ENCODE data around the gene ATP2B2.

Gene ATP2B2

GRCh38 chr3:10493202-10493589, 12.2 kb downstream of the ATP2B2 start:
- DNase-seq (ENCODE audit: low read depth) = no peak

DNA sequence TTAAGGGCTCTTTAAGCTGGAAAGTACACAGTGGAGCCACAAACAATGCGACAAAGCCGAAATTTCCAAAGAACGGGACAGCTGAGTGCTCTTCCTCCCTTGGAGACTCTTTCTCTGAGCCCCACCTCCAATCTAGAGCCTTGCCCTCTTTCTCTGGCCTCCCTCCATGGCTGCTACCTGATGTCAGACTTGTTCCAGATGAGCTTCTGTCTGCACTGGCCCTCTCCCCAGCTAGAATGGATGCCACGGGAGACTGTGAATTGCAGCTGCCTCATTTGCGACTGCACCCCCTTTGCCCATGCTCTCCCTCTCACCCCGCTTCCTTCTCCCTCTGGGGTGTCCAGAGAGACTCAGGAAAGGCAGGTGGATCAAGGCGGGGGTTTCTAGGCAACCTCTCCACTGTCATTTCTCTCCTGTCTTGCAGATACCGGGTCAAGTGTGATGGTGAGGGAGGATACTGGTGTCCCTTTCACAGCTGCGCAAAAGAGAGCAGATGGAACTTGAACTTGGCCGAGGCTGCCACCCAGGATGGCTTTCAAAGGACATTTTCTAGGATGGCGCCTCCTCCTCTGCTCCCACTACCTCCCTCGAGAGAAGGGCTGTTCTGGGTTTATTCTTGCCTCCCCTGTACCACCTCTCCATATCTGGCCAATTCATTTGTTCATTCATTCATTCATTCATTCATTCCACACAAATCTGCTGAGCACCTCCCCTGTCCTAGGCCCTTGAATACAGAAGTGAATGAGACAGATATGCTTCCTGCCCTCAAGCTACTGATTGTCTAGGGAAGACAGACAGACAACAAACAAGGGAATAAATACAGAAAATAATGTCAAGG, 12.8 kb downstream of the ATP2B2 start:
- DNase-seq (ENCODE audit: low read depth) = no peak

DNA sequence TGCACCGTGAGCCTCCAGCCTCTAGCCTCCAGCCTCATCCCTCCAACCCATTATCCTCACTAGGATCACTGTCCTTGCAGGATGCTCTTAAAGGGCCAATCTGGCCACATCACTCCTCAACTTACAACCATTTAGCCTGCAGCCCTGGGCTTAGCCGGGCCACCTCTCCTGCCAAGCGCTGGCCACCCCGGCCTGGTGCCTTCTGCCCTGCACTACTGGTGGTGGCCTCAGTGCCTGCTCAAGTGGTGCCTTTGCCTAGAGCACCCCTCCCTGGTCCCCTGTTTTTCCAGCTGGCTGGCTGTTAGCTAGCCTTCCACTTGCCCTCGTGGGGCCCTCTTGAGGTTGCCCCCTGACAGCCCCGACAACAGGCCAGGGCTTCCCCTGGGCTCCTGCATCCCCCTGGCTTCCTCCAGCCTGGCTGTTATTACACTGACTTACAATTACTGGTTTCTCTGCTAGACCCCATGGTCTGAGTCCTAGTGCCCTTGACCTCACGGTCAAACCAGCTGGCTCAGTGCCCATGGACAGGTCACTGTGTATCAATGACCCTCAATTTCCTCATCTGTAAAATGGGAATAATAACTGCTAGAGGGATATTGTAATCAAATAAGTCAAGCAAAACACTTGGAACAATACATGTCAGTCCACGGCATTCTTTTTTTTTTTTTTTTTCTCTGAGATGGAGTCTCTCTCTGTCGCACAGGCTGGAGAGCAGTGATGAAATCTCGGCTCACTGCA, 15.5 kb downstream of the ATP2B2 start:
- DNase-seq (ENCODE audit: low read depth) = no peak

GRCh38 chr3:10487988-10488633, 17.3 kb downstream of the ATP2B2 start:
- DNase-seq (ENCODE audit: low read depth) = no peak

- DNase-seq (ENCODE audit: low read depth) = no peak
These were observed 19.6 kb downstream of the ATP2B2 start for GRCh38 chr3:10485806-10486205.

- no peak for DNase-seq (ENCODE audit: low read depth)
These were observed 20.0 kb downstream of the ATP2B2 start for GRCh38 chr3:10485380-10485779.

- no peak for DNase-seq (ENCODE audit: low read depth)
These were observed 20.7 kb downstream of the ATP2B2 start for GRCh38 chr3:10484709-10485108.

- no peak for DNase-seq (ENCODE audit: low read depth)
These were observed 21.6 kb downstream of the ATP2B2 start for GRCh38 chr3:10483686-10484345.

GRCh38 chr3:10483364-10483675, 22.1 kb downstream of the ATP2B2 start:
- no peak for DNase-seq (ENCODE audit: low read depth)

GRCh38 chr3:10482631-10483363, 22.6 kb downstream of the ATP2B2 start:
- DNase-seq (ENCODE audit: low read depth) = no peak

- DNase-seq (ENCODE audit: low read depth) = no peak
These were observed 24.5 kb downstream of the ATP2B2 start for GRCh38 chr3:10480871-10481378.

GRCh38 chr3:10479311-10479710, 26.1 kb downstream of the ATP2B2 start:
- no peak for DNase-seq (ENCODE audit: low read depth)

DNA sequence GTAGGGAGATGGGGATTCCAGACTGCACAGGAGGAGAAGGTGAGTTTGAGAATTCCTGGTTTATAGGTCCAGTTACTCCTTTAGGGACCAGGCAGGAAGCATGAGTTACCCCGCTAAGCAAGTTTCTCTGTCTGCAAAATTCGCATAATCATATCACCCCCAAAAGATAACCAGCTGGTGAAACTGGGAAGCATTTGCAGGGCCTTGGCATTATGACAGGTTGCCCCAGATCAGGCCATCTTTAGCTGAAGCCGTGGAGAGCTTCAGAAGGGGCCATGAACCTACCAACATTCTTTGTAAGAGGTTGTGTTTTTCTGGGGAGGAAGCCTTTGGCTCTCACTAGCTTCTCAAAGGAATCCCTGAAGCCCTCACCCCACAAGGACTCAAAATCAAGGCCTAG, 29.4 kb downstream of the ATP2B2 start:
- DNase-seq (ENCODE audit: low read depth) = no peak

- DNase-seq (ENCODE audit: low read depth) = no peak
These were observed 30.5 kb downstream of the ATP2B2 start for GRCh38 chr3:10474847-10475246.

- DNase-seq (ENCODE audit: low read depth) = no peak
These were observed 31.1 kb downstream of the ATP2B2 start for GRCh38 chr3:10474275-10474646.

DNA sequence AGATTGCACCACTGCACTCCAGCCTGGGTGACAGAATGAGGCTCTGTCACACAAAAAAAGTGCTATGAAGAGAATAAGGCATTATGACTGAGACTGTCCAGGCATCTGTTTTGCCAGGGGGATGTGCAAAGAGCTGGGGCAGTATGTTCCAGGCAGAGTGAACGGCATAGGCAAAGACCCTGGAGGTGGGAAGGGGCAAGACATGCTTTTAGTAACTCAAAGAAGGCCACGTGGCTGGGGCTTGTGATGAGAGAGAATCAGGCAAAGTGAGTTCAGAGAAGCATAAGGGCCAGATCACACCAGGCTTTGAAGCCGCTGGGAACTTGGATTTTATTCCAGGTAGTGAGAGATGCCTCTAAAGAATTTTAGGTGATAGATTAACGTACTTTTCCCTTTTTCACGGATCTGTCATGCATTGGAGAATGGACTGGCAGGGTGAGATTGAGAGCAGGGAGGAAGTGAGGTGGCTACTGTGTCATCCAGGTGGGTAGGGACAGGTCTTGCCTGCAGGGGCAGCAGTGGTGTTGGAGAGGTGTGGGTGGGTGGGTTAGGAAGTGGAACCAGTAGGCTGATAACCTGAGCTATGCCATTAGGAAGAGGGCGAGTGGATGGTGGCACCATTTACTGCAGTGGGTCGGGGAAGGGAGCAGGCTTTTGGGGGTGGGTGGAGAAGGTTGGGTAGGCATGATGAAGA, 31.7 kb downstream of the ATP2B2 start:
- DNase-seq (ENCODE audit: low read depth) = no peak

DNA sequence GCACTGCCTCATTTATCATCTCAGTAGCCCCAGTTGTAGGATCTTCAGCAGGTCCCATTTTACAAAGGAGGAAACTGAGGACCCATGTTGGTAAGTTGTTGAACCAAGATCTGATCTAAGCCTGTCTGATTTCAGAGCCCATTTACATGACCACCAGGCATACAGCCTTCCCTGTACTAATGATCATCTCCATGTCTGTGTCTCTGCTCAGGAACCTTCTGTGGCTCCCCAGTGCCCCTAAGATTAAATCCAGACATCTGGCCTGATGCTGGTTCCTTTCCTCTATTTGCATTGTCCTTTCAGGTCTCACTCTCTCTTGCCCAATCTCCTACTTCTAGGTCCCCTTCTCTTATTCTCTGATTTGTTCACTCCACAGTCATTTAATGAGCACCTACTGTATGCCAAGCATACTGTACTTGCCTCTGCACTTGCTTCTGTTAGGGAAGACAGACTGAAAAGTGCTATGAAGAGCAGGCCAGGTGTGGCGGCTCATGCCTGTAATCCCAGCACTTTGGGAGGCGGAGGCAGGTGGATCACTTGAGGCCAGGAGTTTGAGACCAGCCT, 32.4 kb downstream of the ATP2B2 start:
- no peak for DNase-seq (ENCODE audit: low read depth)

- DNase-seq (ENCODE audit: low read depth) = no peak
These were observed 34.2 kb downstream of the ATP2B2 start for GRCh38 chr3:10471054-10471688.

- DNase-seq (ENCODE audit: low read depth) = no peak
These were observed 35.0 kb downstream of the ATP2B2 start for GRCh38 chr3:10470120-10471053.

Measured in stimulated activated CD8-positive, alpha-beta memory T cell treated with anti-CD3 and anti-CD28 coated beads, Interleukin-15, amount 100 ng/mL, for 1 hour (primary cell).